ENCODE results near the gene DHODH.

GRCh38 chr16:71995038-71995437 lies 13.5 kb upstream of the DHODH start:
- TF ChIP-seq CTCF (IDR thresholded peaks at IDR 0.05; ENCODE audit: low read length) (no peak), EZH2 (IDR thresholded peaks at IDR 0.05; ENCODE audit: borderline replicate concordance, low read length) (no peak)

Data from OCI-LY1 (cell line).